Astrocyte of the spinal cord (primary cell): ENCODE results near the gene BSCL2.
"Not testable (repeated sequence)": the region's sequence is repeated elsewhere in the genome, so short reads cannot be mapped to it uniquely, and the experiment has no call there.

Experiments used
- DNase-seq: peaks from one replicate; pipeline ENCODE4 v3.0.0; 2011; ENCODE audit warnings: low read depth, low spot score
- H3K4me3 ChIP-seq: 2 replicates; pipeline ENCODE4 v1.5.1; 2011; ENCODE audit warnings: low read depth, mild to moderate bottlenecking, low read length, moderate library complexity
- CTCF ChIP-seq: IDR thresholded peaks from 2 replicates; pipeline ENCODE4 v1.5.1; 2012; ENCODE audit warnings: low read depth, mild to moderate bottlenecking, low read length, inconsistent platforms
- in situ Hi-C: cut with HindIII; loops from 2 replicates; pipeline ENCODE4 v1.10.0; 2017; ENCODE audit warnings: low sequenced_read_pairs

Gene BSCL2

GRCh38 chr11:62677714-62678113, 29.5 kb downstream of the BSCL2 start:
- TF ChIP-seq CTCF: no peak
- in situ Hi-C loops: no loop called here
- peak overlapping the region; percentile 99 for H3K4me3 ChIP-seq
- no peak for DNase-seq

GRCh38 chr11:62677156-62677555, 30.1 kb downstream of the BSCL2 start:
- in situ Hi-C loops: no loop called here
- TF ChIP-seq CTCF: no peak
- no peak overlapping the region for H3K4me3 ChIP-seq
- DNase-seq: no peak

- H3K4me3 ChIP-seq: no peak overlapping the region
- no peak for TF ChIP-seq CTCF
- no peak for DNase-seq
- in situ Hi-C loops: no loop called here
Measured at GRCh38 chr11:62676698-62677097, 30.5 kb downstream of the BSCL2 start.

GRCh38 chr11:62675415-62675814, 31.8 kb downstream of the BSCL2 start:
- DNase-seq, H3K4me3 ChIP-seq, in situ Hi-C loops: not testable (repeated sequence)

- DNase-seq: no peak
- in situ Hi-C loops: no loop called here
- TF ChIP-seq CTCF: no peak
- H3K4me3 ChIP-seq: no peak overlapping the region
Measured at GRCh38 chr11:62673196-62673525, 34.1 kb downstream of the BSCL2 start.

- DNase-seq: peak; percentile 92
- H3K4me3 ChIP-seq: peak within 1 kb of the TSS; percentile 82
- no peak for TF ChIP-seq CTCF
- in situ Hi-C loops: no loop called here
Measured at GRCh38 chr11:62671608-62672389, 35.4 kb downstream of the BSCL2 start, which contains the start of the genes LBHD1 and UQCC3. LBHD1 (minus strand) TSS chr11:62672267; CDS start chr11:62670031, 2,236 bp downstream. UQCC3 (plus strand) TSS chr11:62671673; CDS start chr11:62671746, 73 bp downstream.

GRCh38 chr11:62671236-62671607, 36.0 kb downstream of the BSCL2 start:
- DNase-seq: no peak
- in situ Hi-C loops: no loop called here
- peak overlapping the region; percentile 82 for H3K4me3 ChIP-seq
- TF ChIP-seq CTCF: no peak
